Neural progenitor cell (in vitro differentiated cells): ENCODE data around the gene PYGM.

Source experiments
- EZH2 ChIP-seq: fragments of 200-600 bp; sonication (generic); IDR thresholded peaks from 2 replicates; pipeline ENCODE4 v1.6.1; 2017; ENCODE audit warnings: antibody characterized with exemption, mild to moderate bottlenecking, moderate library complexity
- TF ChIP-seq, protein P1 (sequence below): fragments of 200-600 bp; sonication (generic); IDR thresholded peaks from 2 replicates; pipeline ENCODE4 v1.5.1; 2017; ENCODE audit warnings: antibody characterized with exemption, mild to moderate bottlenecking

DNA sequence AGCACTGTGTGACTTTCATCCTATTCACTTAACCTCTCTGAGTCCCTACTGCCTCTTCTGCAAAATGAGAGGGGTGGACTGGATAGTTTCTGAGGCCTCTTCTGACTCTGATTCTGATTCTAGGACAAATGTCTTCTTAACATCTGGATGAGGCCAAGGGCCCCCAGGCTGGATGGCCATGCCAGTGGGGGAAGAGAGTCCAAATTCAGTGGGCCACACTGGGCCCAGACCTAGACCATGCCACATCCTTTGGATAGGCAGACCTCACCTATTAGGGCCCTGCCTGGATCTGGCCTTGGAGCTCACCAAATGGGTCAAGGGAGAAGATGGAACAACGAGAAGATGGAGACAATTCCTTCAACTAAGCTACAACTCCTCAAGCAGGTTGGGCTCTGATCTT lies 61.3 kb downstream of the PYGM start:
- TF ChIP-seq, protein P1, sequence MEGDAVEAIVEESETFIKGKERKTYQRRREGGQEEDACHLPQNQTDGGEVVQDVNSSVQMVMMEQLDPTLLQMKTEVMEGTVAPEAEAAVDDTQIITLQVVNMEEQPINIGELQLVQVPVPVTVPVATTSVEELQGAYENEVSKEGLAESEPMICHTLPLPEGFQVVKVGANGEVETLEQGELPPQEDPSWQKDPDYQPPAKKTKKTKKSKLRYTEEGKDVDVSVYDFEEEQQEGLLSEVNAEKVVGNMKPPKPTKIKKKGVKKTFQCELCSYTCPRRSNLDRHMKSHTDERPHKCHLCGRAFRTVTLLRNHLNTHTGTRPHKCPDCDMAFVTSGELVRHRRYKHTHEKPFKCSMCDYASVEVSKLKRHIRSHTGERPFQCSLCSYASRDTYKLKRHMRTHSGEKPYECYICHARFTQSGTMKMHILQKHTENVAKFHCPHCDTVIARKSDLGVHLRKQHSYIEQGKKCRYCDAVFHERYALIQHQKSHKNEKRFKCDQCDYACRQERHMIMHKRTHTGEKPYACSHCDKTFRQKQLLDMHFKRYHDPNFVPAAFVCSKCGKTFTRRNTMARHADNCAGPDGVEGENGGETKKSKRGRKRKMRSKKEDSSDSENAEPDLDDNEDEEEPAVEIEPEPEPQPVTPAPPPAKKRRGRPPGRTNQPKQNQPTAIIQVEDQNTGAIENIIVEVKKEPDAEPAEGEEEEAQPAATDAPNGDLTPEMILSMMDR: no peak
- TF ChIP-seq EZH2: no peak
